ENCODE data around the gene SBF1. TPM values are rescaled to one million over a fixed set of nuclear protein-coding genes. Genes with fewer than 3 reads are reported as not detected.

SBF1 gene, protein sequence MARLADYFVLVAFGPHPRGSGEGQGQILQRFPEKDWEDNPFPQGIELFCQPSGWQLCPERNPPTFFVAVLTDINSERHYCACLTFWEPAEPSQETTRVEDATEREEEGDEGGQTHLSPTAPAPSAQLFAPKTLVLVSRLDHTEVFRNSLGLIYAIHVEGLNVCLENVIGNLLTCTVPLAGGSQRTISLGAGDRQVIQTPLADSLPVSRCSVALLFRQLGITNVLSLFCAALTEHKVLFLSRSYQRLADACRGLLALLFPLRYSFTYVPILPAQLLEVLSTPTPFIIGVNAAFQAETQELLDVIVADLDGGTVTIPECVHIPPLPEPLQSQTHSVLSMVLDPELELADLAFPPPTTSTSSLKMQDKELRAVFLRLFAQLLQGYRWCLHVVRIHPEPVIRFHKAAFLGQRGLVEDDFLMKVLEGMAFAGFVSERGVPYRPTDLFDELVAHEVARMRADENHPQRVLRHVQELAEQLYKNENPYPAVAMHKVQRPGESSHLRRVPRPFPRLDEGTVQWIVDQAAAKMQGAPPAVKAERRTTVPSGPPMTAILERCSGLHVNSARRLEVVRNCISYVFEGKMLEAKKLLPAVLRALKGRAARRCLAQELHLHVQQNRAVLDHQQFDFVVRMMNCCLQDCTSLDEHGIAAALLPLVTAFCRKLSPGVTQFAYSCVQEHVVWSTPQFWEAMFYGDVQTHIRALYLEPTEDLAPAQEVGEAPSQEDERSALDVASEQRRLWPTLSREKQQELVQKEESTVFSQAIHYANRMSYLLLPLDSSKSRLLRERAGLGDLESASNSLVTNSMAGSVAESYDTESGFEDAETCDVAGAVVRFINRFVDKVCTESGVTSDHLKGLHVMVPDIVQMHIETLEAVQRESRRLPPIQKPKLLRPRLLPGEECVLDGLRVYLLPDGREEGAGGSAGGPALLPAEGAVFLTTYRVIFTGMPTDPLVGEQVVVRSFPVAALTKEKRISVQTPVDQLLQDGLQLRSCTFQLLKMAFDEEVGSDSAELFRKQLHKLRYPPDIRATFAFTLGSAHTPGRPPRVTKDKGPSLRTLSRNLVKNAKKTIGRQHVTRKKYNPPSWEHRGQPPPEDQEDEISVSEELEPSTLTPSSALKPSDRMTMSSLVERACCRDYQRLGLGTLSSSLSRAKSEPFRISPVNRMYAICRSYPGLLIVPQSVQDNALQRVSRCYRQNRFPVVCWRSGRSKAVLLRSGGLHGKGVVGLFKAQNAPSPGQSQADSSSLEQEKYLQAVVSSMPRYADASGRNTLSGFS (N-terminal part only)
- total RNA-seq = 10 to 100 TPM; 21.8 to 37.6 TPM
- 10 to 100 TPM in 1 of 2 donors, 1 to 10 TPM in 1; 8.3 to 11.0 TPM for polyA plus RNA-seq

DNA sequence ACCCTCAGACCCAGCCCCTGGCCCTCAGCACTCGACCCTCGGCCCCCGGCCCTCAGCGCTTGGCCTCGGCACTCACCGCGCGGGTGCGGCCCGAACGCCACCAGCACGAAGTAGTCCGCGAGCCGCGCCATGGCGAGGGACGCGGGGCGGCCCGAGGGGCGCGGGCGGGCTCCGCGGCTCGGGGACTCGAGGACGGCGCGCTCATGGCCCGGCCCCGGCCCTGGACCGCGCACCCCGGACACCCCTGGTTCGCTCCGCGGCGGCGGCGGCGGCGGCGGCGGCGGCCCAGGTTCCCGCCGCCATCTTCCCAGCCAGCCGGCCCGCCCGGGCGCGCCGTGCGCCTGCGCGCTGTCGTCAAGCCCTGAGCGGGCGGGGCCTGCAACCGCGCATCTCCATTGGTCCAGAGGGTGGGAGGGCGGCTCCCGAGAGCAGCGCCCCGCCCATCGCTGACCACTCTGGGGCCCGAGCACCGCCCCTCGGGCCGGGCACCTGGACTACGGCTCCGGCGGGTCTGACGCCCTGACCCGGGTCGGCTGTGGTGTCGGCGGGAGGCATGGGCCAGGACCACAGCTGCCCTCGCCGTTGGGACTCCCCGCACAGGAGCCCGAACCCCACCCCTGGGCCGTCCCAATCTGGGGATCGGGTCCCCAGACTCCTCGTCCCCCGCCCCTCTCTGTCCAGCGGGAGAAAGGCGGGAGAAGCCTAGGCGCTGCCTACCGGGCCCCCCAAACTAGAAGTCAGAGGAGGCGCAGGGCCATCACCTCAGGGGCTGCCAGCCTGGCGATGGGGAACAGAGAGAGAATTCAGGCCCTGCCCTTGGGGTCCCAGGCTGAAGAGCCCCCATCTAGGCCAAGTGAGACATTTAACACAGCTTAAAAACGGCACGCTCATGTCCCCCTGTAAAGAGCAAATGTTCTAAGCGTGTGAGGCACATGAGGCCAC, at the start of gene SBF1:
Gene SBF1 (minus strand): TSS at position 326 of the 942 bp plus-strand sequence. CDS start 195 bp downstream, at position 131.
- peak; percentile 92 for DNase-seq (ENCODE audit: low spot score)
- H3K27me3 ChIP-seq (ENCODE audit: control insufficient read depth in 4 of 4, insufficient read depth in 4 of 4, low read length in 3 of 4) = no peaks in the 10 kb centered on the region
- peak within 1 kb of the TSS; percentile 65 to 84 (median 72) for H3K4me3 ChIP-seq (ENCODE audit: low read depth in 1 of 3, low read length in 3 of 3)
- TF ChIP-seq SP1 (IDR thresholded peaks at IDR 0.05) (peak; percentile 51), RAD21 (IDR thresholded peaks at IDR 0.05) (no peak), YY1 (IDR thresholded peaks at IDR 0.05) (no peak)
- H3K9ac ChIP-seq (ENCODE audit: low read depth in 1 of 2, low read length in 2 of 2) = peak within 1 kb of the TSS in 1 of 2 donors; percentile 79
- H3K4me1 ChIP-seq (ENCODE audit: control insufficient read depth in 4 of 4, insufficient read depth in 4 of 4, low read length in 3 of 4) = peaks cover 9 to 41% (median 24%) of the 10 kb centered on the region in 4 donors
- peaks cover 0 to 1% (median 0%) of the 10 kb centered on the region in 4 donors for H3K36me3 ChIP-seq (ENCODE audit: control insufficient read depth in 4 of 4, insufficient read depth in 3 of 4, low read depth in 1 of 4, low read length in 3 of 4)
- peak within 1 kb of the TSS; percentile 42 to 61 for H3K27ac ChIP-seq (ENCODE audit: low read depth in 1 of 2, low read length in 2 of 2)
- WGBS = 3% methylated on average over 97 of the region's 97 CpGs
- no peaks in the 10 kb centered on the region for H3K9me3 ChIP-seq (ENCODE audit: control insufficient read depth in 4 of 4, low read length in 3 of 4)

DNA sequence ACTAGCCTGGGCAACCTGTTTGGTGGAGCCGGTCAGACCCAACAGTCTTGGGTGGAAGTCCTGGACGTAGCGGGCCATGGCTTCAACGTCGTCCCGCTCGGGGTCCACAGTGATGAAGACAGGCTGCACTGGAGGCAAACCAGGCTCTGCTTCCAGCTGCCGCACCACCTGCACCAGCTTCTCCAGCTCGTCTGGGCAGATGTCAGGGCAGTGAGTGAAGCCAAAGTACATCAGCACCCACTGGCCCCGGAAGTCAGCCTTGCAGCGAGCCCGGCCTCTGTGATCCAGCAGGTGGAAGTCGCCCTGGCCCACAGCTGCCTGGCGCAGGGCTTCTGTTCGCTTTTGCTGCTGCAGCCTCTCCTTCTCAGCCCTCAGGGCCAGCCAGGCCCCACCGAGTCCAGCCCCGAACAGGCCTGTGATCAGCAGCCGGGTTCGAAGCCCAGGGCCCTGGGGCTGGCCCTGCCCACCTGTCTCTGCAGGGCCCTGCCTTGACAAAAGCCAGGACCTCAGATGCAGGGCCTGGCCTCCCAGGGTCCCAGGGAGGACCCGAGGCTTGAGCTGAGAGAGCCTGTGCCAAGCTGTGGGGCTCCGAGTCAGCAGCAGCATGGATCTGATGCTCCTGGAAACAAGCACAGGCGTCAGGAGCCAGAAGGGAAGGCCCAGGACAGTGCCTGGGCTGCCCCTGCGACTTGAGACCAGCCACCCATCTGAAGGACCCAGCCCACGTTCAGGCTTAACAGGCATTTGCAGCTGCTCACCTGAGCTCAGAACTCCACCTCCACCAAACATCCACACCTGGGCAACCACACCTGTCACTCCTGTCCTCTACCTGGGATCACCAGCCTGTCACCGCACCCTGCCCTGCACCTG, 49.2 kb upstream of the SBF1 start:
- Histone ChIP-seq H3K9ac (ENCODE audit: low read depth in 1 of 2, low read length in 2 of 2) (peak overlapping the region in 1 of 2 donors; percentile 24), H3K4me1 (ENCODE audit: control insufficient read depth in 4 of 4, insufficient read depth in 4 of 4, low read length in 3 of 4) (peaks cover 11 to 51% (median 25%) of the 10 kb centered on the region in 4 donors), H3K27me3 (ENCODE audit: control insufficient read depth in 4 of 4, insufficient read depth in 4 of 4, low read length in 3 of 4) (no peaks in the 10 kb centered on the region), H3K4me3 (ENCODE audit: low read depth in 1 of 3, low read length in 3 of 3) (peak overlapping the region in 2 of 3 donors; percentile 40 to 74), H3K9me3 (ENCODE audit: control insufficient read depth in 4 of 4, low read length in 3 of 4) (no peaks in the 10 kb centered on the region), H3K36me3 (ENCODE audit: control insufficient read depth in 4 of 4, insufficient read depth in 3 of 4, low read depth in 1 of 4, low read length in 3 of 4) (peaks cover 9 to 36% (median 14%) of the 10 kb centered on the region in 4 donors), H3K27ac (ENCODE audit: low read depth in 1 of 2, low read length in 2 of 2) (no peak overlapping the region)
- WGBS = 76% methylated on average over 25 of the region's 25 CpGs
- TF ChIP-seq TAF1 (conservative IDR thresholded peaks at IDR 0.05) = no peak
- TF ChIP-seq, protein P1, sequence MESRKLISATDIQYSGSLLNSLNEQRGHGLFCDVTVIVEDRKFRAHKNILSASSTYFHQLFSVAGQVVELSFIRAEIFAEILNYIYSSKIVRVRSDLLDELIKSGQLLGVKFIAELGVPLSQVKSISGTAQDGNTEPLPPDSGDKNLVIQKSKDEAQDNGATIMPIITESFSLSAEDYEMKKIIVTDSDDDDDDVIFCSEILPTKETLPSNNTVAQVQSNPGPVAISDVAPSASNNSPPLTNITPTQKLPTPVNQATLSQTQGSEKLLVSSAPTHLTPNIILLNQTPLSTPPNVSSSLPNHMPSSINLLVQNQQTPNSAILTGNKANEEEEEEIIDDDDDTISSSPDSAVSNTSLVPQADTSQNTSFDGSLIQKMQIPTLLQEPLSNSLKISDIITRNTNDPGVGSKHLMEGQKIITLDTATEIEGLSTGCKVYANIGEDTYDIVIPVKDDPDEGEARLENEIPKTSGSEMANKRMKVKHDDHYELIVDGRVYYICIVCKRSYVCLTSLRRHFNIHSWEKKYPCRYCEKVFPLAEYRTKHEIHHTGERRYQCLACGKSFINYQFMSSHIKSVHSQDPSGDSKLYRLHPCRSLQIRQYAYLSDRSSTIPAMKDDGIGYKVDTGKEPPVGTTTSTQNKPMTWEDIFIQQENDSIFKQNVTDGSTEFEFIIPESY (IDR thresholded peaks at IDR 0.05) = no peak
- TF ChIP-seq, protein P2, sequence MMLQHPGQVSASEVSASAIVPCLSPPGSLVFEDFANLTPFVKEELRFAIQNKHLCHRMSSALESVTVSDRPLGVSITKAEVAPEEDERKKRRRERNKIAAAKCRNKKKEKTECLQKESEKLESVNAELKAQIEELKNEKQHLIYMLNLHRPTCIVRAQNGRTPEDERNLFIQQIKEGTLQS (IDR thresholded peaks at IDR 0.05) = no peak
- TF ChIP-seq SP1 (IDR thresholded peaks at IDR 0.05) = no peak
- DNase-seq (ENCODE audit: low spot score) = no peak
